Kidney tubule cell (primary cell): Measurements from ENCODE around the gene ERC1.
"Not testable (repeated sequence)": the region's sequence is repeated elsewhere in the genome, so short reads cannot be mapped to it uniquely, and the experiment has no call there.

ENCODE experiments used
- DNase-seq: peaks from one replicate; pipeline ENCODE4 v3.0.0-alpha.2; 2018; ENCODE audit warnings: low spot score

Gene ERC1

GRCh38 chr12:1355871-1356270 is 364.8 kb downstream of the ERC1 start:
- not testable (repeated sequence) for DNase-seq

GRCh38 chr12:1356285-1356684 is 365.3 kb downstream of the ERC1 start:
- no peak for DNase-seq

- peak; percentile 54 for DNase-seq
Observed at GRCh38 chr12:1357171-1357570, 366.1 kb downstream of the ERC1 start.

- DNase-seq, result no peak
Observed at GRCh38 chr12:1357711-1358110, 366.7 kb downstream of the ERC1 start.

- peak; percentile 92 for DNase-seq
Observed at GRCh38 chr12:1360441-1361210, 369.6 kb downstream of the ERC1 start.

- DNase-seq, result no peak
Observed at GRCh38 chr12:1362143-1362662, 371.2 kb downstream of the ERC1 start.

- no peak for DNase-seq
Observed at GRCh38 chr12:1365703-1366102, 374.7 kb downstream of the ERC1 start.

- no peak for DNase-seq
Observed at GRCh38 chr12:1367331-1368291, 376.6 kb downstream of the ERC1 start.

GRCh38 chr12:1369460-1369859 is 378.4 kb downstream of the ERC1 start:
- no peak for DNase-seq

GRCh38 chr12:1369938-1370500 is 379.0 kb downstream of the ERC1 start:
- peak; percentile 23 for DNase-seq

- DNase-seq, result no peak
Observed at GRCh38 chr12:1373901-1374735, 383.1 kb downstream of the ERC1 start.

- no peak for DNase-seq
Observed at GRCh38 chr12:1375323-1375722, 384.3 kb downstream of the ERC1 start.

- no peak for DNase-seq
Observed at GRCh38 chr12:1377117-1377516, 386.1 kb downstream of the ERC1 start.

GRCh38 chr12:1377681-1378080 is 386.7 kb downstream of the ERC1 start:
- DNase-seq, result no peak

- no peak for DNase-seq
Observed at GRCh38 chr12:1380171-1380851, 389.3 kb downstream of the ERC1 start.

- DNase-seq, result no peak
Observed at GRCh38 chr12:1382151-1382550, 391.1 kb downstream of the ERC1 start.

- DNase-seq, result no peak
Observed at GRCh38 chr12:1382826-1383225, 391.8 kb downstream of the ERC1 start.

- no peak for DNase-seq
Observed at GRCh38 chr12:1383758-1384157, 392.7 kb downstream of the ERC1 start.

- no peak for DNase-seq
Observed at GRCh38 chr12:1384910-1385309, 393.9 kb downstream of the ERC1 start.

GRCh38 chr12:1391722-1392121 is 400.7 kb downstream of the ERC1 start:
- peak; percentile 10 for DNase-seq

GRCh38 chr12:1395421-1395955 is 404.5 kb downstream of the ERC1 start:
- DNase-seq, result no peak
